GM18511 (cell line): ENCODE results near the gene CABP7.

Experiments
- ATAC-seq: cut with Tn5 transposase; IDR thresholded peaks from one replicate; pipeline ENCODE4 v1.9.1; 2021; ENCODE audit warnings: mild to moderate bottlenecking, moderate library complexity; ENCODE audit not compliant: unreplicated experiment

CABP7 gene

DNA sequence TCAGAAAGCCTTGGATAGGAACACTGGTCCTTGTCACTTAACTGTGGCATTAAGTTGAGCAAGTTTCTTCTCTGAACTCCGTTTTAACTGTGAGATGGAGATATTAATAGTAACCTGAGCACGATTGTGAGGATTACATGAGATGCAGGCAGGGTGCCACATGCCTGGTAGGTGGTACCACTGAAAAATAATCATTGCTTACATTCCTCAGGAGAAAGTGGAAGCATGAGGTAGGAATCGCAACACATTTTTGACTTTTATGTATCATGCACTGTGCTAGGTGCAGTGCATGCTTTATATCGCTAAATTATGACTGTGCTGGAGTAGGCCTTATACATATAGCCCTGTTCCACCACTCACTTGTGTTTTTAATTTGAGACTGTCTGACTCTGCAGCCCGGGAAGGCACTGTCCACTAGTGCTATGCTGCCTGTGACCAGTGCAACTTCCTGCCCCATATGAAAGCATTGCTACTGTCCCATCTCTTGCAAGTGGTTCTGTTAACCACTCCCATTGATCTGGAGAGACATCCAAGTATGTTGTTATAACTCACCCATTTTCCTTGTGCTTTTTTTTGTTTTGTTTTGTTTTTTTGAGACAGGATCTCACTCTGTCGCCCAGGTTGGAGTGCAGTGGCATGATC, 48.4 kb downstream of the CABP7 start:
- no peak for ATAC-seq

DNA sequence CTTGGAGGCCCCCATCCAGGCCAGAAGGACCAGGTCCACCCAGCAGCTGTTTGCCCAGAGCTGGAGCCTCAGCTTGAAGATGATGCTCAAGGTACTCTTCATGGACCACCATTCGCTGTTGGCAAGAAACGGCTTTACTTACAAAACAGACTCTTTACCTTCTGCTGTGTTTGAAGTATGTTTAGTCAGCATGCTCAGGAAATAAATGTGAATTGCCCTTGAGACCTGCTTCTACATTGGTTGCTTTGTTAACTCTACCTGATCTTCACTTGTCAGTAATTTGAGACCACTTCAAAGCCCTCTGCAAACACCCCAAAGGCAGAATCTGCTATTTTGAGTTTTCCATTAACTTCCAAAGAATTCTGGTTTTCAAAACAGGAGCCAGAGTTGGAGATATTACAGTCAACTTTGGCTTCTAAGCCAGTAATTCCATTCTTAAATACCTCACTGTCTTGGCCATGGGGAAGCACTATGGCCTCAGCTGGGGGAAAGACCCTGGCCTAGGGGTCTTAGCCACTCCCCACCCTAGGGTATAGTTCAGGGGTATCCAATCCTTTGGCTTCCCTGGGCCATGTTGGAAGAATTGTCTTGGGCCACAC, 50.0 kb downstream of the CABP7 start:
- no peak for ATAC-seq

DNA sequence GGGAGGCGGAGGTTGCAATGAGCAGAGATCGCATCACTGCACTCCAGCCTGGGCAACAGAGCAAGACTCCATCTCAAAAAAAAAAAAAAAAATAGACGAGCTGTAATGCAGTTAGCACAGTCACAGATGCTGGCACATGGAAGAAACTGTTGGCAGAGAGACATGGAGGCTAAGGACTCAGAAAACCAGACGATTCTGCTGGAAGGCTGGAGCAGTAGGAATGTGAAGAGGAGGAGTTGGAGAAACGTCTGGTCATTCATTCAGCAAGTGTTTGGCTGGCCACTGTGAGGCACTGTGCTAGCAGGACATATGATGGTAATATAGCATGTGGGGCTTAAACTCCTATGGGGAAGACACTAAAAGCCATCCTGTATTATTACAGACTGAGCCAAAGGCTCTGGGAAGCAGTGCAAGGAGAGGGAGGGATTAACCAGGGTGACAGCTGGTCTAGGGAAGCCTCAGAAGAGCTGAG, 52.4 kb downstream of the CABP7 start:
- ATAC-seq, result no peak

DNA sequence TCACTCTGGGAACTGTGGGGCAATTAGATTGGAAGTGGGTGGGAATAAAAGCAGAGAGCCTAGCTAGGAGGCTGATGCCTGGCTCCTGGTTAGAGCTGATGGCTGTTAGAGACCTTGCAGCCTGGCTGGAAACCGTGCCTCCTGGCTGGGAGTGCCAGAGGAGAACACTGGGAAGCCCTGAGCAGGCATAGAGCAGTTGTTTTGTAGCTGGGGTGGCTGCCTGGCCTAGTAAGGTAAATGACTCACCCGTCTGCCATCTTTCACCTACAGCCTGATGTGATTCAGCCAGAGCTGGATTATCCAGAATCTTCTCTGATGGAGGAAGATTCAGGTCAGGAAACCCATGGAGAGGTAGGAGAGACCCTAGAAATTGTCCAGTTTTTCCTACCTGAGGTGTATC, 53.4 kb downstream of the CABP7 start:
- ATAC-seq, result no peak

DNA sequence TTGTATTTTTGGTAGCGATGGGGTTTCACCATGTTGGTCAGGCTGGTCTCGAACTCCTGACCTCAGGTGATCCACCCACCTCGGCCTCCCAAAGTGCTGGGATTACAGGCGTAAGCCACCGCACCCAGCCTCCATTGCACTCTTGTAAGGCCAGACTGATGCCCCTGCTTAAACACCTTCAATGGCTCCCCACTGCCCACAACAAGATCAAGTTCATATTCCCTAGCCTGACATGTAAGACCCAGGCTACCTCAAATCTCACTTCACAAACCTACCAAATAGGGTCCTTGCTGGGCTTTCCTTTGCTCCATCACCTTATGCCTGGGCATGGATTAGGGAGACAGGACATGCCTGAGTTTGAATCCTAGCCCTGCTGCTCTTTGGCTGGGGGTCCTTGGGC, 60.4 kb downstream of the CABP7 start:
- ATAC-seq, result no peak

DNA sequence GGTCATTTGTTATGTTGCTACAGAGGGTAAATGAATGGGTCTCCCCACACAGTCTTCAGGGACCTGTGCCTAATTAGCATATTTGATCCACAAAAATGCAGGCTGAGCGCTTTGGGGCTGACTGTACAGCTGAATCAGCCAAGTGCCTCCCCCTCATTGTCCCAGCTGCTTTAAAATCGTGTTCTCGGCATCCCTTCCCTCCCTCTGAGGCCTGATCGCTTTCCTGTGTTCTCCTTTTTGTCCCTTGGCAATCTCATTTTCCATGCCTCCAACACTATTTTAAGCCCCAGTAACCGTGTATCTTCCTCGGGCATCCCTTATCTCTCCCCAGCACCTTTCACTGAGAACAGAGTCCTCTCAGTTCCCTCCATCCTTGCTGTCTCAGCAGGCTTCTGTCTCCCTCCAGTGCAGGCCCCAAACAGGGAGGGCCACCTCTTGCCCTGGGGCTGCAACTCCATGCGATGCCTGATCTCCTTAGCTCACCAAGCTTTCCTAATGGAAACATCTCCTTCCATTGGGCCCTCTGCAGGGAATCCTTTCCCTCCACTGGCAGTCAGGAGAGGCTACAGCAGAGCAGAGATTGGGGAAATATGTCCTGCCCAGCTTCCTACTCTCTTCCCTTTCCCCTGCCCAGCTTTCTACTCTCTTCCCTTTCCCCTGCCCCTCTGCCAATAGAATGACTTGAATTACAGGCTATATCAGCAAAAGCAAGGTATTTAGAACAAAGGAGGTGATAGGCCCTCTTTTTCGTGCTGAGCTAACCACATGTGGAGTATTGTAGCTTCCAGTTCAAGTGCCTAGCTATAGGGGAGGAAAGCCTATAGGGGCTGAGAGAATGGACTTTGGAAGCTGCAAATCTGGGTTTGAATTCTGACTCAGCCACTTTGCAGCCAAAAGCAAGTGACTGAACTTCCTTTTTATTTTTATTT, 61.2 kb downstream of the CABP7 start:
- ATAC-seq, result no peak
